HG03025 (cell line): ENCODE results near the gene CD276.

Source experiments
- ATAC-seq: cut with Tn5 transposase; IDR thresholded peaks from one replicate; pipeline ENCODE4 v1.9.1; 2021; ENCODE audit warnings: mild to moderate bottlenecking, moderate library complexity; ENCODE audit not compliant: unreplicated experiment, low FRiP score

The CD276 gene

DNA sequence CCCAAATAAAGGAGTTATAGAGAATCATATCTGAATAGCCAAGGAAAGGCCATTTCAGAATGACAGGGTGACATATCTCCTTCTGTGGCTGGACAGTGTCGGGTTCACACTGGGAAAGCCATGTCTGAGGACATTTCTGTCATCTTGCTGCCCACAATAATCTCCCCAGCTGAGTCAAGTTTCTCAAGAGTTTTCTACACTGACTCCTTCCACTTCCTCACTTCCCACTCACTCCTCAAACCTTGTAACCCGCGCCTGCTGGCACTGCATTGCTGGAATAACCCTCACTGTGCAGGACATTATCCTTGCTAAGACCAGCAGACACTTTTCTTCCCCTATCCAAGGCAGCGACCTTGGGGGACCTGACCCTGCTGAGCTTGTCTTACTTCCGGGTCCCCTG is 74.3 kb downstream of the CD276 start:
- ATAC-seq = no peak

DNA sequence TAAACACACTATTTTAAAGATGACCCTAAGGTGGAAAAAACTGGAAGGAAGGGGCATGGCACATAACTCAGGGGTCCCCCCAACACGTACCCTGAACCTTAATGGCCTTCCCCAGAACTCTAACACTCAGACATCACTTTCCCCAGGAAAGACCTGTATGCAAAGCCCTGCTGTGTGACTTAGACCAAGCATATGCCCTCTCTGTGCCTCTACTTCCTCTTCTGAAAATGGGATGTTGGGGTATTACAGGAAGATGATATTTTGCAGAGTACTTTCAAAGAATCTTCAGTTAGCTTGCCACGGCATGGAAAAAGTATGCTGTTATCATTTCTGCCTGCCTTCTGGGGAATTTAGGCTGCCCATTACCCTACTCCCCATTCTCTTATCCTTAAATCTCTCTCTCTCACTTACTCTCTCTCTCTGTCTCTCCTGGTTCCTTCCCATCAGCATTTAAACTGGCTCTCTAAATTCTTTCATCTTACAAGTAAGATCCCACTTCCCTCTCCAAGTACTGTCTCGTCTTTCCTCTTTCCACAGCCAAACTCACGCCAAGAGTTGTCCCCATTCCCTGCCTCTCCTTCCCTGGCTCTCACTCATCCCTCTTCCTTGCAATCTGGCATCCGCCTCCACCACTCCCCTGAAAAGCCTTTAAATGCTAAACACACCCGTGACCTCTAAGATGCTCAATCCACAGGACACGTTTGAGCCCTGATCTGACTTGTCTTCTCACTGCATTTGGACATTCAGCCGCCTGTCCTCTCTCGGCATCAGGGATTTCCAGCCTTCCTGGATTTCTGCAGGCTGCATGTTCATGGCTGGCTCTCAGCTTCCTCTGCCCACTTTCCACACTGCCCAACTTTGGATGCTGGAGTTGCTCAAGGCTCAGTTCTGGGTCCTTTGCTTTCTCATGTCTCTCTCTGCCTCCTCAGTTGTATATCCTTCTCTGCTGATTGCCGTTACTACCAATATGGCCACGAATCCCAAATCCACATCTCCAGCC is 76.4 kb downstream of the CD276 start:
- no peak for ATAC-seq

DNA sequence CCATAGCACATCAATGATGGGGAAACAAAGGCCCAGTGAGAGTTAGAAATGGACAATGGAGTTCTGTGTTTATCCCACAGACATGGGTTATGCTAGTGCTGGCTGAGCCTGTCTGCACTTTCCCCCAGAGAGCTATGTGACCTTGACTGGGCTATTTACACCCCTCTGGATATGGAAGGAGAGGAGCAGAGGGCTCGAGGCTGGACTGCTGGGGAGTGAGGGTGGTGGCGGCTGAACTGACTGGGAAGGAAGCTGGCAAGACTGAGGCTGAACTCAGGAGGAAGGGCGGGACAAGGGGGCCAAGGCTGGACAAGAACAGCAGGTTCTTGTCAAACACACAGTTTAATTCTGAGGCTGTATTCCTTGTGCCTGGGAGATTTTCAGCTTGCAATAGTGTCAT is 79.7 kb downstream of the CD276 start:
- ATAC-seq = no peak
